Stimulated activated CD4-positive, alpha-beta T cell treated with anti-CD3 and anti-CD28 coated beads, Interleukin-15, amount 100 ng/mL, for 24 hours (primary cell): ENCODE measurements around the gene SPOUT1.

Source experiments
- DNase-seq: peaks from one replicate; pipeline ENCODE4 v3.0.0-alpha.2; 2020

SPOUT1 gene

DNA sequence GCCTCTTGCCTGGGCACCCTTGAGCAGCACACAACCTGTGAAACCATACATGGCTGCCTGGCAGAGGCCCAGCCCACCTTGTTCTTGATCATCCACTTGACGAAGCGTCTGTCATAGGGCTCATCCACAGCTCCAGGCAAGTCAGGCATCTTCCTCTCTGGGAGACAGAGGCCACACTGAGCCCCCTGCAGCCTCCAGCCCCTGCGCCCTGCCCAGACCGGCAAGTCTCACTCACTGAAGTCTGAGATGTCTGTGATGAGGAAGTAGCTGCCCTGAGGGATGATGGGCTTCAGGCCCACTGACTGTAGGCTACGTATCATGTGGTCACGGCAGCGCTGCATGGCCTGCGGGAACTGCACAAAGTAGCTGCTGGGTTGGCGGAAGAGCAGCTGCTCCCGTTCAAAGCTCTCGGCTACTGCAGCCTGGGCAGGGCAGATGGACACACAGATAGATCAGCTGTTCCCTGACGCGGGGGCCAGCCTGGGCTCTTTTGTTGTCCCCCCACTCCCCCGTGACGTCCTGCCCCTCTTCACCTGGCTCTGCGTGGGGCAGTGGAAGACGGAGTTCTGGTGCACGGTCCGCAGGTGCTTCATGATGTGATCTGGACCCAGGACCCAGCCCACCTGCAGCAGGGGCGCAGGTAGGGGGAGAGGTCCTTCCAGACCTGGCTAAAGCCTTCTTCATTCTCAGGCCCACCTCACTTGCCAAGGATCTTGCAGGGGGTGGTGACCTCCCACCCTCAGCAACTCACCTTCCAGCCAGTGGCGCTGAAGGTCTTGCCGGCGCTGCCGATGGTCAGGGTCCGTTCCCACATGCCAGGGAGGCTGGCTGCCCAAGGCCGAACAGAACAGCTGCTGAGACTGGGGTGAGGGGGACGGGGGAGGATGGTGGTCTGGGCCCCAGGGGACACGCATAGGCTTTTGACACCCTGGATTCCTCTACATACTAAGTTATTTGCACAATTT, 5.9 kb upstream of the SPOUT1 start:
- no peak for DNase-seq

DNA sequence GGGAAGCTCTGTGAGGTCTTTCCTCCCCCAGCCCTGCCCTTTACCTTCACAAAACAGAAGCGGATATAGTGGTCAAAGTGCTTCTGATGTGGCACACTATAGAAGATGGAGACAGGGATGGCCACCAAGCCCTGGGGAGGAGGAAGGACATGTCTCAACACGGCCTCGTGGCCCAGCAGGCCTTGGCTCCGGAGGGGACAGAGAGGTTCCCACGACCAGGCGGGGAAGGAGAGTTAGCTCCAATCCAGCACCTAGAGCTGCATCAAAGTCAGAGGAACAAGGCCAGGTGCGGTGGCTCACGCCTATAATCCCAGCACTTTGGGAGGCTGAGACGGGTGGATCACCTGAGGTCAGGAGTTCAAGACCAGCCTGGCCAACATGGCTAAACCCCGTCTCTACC, 4.1 kb upstream of the SPOUT1 start:
- DNase-seq, result no peak

- DNase-seq, result no peak
Measured at GRCh38 chr9:128828719-128829452, 708 bp downstream of the SPOUT1 start.

DNA sequence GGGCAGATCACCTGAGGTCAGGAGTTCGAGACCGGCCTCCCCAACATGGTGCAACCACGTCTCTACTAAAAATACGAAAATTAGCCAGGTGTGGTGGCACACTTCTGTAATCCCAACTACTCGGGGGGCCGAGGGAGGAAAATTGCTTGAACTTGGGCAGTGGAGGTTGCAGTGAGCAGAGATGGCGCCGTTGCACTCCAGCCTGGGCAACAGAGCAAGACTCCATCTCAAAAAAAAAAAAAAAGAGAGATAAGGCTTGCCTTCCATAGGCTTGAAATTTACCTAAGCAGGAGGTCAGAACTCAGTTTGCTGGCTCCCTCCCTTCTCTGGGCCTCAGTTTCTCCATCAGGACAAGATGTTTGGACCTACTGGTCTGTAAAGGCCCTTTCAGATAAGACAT, 1.3 kb downstream of the SPOUT1 start:
- no peak for DNase-seq

DNA sequence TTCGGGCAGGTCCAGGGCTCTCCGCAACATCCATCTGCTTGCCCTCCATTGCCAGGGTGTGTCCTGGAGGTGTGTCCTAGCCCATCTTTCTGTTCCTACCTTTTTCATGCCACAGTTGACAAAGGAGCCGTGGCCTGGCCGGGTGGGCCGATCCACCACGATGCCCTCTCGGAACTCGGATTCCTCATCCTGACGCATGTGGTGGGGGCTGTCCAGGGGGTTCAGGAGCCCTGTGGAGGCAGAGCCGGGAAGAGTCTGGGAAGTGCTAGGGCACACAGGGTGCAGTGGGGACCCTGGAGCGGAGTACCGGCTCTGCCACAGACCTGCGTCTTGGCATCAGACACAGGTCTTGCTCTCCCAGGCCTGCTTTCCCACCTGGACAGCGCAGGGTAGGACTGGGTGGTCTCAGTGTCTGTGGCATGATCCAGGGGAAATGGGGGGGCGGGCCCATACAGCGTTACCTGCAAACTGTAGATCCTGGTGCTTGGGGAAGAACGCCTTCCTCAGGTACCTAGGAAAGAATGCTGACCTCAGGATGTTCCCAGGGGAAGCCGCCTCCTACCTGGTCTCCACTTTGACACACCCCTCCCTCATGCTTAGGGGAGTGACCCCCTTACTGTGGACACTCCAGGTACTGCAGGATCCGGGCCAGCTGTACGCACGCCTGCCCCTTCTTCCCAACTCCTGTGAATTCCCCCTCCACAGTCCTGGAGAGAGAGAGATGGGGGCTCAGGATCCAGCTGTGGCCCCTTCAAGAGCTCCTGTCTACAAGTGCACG, 3.5 kb downstream of the SPOUT1 start:
- no peak for DNase-seq

DNA sequence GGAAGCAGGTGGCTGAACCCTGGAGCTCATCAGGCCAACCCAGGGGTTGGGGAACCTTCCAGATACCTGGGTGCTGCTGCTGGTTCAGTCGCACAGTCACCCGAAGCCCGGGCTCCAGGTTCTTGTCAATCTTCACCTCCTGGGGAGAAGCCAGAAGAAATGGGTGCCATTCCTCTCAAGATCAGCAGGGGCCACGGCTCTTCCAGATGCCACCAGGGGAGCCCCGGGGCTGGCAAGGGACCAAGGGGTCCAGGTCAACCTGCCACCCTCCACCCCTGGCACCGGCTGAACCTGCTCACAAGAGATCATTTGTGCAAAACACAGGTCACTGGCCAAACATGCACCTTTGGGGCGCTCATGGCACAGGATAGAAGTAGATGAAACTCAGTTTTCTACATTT, 4.7 kb downstream of the SPOUT1 start:
- no peak for DNase-seq

- DNase-seq, result no peak
Measured at GRCh38 chr9:128823903-128824406, 5.6 kb downstream of the SPOUT1 start.

- no peak for DNase-seq
Measured at GRCh38 chr9:128823362-128823902, 6.2 kb downstream of the SPOUT1 start.

GRCh38 chr9:128822407-128823042, 7.1 kb downstream of the SPOUT1 start:
- no peak for DNase-seq

DNA sequence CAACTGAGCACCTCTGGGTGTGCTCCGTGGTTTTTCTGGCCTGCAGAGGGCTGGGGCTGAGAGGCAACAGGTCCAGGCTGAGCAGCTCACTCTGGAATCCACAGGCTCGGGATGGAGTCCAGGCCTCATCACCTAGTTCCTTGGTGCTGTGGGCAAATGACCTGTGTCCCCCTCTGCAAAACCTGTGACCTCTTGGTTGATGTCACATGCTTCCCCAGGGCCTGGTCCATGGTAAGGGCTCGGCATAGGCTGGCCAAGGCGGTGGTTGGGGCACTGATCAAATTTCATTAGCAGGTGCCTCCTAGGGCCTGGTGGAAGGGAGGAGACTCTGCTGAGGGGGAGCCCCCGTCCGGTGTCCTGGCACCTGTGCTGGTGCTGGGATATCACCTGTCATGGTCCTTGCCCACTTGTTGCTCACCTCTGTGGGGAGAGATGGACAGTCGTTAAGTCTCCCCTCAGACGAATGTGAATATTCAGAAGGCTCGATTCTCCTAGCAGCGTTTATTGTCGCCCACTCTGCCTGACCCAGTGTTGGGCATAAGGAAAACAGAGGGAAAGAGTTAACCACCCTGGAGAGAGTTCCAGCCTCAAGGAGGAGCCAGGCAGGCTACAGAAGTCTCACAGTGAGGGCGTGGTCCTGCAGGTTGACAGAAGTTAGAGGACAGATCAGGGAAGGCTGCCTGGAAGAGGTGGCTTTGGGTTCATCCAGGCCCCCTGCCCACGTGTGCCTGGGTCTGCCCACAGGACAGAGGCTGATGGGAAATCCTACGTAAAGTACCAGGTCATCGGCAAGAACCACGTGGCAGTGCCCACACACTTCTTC, 7.8 kb downstream of the SPOUT1 start:
- no peak for DNase-seq

DNA sequence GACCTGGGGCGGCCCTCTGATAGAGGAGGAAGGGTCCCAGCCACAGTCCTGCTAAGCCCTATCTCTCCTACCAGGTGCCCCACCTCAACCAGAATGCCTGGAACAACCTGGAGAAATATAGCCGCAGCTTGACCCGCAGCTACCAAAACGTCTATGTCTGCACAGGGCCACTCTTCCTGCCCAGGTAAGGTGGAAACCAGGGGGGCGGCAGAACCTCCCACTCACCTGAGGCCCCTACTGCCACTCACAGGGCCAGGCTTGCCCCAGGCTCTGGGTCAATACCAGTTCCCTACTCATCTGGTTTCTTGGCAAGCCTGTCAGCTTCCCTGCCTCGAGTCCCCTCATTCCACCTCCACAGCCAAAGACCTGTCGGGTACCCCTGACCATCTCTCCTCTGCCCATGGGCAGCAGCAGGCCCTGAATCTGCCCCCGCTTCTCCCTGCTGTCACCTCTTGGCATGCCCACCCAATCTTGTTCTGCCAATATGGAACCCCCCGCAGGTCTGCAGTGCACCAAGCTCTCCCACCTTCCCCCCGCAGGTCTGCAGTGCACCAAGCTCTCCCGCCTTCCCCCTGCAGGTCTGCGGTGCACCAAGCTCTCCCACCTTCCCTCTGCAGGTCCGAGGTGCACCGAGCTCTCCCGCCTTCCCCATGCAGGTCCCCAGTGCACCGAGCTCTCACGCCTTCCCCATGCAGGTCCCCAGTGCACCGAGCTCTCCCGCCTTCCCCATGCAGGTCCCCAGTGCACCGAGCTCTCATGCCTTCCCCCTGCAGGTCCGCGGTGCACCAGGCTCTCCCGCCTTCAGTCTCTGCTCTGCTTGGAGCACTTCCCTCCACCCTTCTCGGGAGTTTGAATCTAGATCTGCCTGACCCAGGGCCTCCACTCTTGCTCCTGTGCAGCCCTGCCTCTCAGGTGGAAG, 8.7 kb downstream of the SPOUT1 start:
- no peak for DNase-seq

DNA sequence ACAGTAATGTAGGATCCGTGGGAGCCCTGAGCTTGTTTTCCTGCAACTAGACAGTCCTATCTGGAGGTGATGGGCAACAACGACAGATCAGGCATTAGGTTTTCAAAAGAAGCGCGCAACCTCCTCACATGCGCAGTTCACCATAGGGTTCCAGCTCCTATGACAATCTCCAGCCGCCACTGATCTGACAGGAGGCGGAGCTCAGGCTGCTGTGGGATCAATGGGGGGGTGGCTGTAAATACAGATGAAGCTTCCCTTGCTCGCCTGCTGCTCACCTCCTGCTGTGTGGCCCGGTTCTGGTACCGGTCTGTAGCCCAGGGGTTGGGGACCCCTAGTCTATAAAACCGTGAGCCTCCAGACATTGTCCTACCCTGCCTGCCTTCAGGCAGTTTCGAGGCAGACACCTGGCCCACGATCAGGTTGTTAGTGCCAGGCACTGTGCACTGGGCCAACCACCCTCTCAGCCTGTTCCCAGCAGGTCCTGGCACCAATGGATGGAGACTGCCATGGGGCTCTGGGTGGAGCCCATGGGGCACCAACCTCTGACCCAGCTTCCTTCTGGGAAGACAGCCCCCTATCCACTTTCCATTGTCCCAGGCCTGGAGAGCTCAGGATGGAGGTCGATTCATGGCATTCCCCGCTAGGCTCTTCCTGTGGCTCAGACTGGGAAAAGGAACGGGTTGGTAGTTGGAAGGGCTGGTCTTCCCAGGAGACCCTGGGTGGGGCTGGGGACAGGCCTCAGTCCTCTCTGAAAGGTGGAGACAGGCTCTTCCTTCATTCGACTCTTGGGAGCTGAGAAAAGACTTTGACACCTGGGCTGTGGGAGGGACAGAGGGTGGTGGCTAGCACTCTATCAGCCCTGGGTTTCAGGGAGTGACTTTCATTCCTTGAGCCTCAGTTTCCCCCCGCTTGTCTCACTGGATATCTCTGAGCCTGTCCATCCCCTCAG, 9.6 kb downstream of the SPOUT1 start:
- DNase-seq, result no peak

- peak; percentile 66 for DNase-seq
Measured at GRCh38 chr9:128818839-128819715, 10.5 kb downstream of the SPOUT1 start.

GRCh38 chr9:128818099-128818838, 11.3 kb downstream of the SPOUT1 start, which contains the start of gene ENDOG:
Gene ENDOG, plus strand, starts transcription at chr9:128818500. Its CDS starts 185 bp downstream, at chr9:128818685.
- DNase-seq, result peak; percentile 99

DNA sequence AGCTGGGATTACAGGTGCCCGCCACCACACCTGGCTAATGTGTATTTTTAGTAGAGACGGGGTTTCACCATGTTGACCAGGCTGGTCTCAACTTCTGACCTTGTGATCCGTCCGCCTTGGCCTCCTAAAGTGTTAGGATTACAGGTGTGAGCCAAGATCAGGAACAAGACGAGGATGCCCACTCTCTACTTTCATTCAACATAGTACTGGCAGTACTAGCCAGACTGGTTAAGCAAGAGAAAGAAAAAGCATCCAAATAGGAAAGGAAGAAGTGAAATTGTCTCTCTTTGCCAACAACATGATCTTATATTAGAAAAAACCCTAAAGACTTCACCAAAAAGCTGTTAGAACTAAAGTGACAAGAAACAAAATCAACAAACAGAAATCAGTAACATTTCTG, 18.7 kb downstream of the SPOUT1 start:
- no peak for DNase-seq

DNA sequence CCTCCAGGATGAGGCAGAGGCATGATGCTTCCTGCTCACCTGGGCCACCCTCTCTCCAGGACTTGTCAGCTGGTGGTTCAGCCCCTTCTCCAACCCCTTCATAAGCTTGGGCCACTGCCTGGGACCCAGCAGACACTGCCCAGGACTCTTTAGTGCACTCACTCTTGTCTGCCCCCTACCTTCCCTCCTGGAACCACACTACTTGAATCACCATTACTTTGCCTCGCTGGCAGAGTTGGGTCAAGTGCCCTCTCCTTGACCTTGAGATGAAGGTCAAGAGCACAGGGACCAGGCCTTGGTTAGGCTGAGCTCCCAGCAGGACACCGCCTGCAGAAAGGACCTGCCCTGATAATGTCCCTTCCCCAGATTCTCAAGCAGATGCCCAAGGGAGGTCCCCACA, 19.8 kb downstream of the SPOUT1 start:
- no peak for DNase-seq

GRCh38 chr9:128809036-128809599, 20.5 kb downstream of the SPOUT1 start:
- no peak for DNase-seq
